ENCODE data around the gene TRMT61B. TPM values are rescaled to one million over a fixed set of nuclear protein-coding genes. Genes with fewer than 3 reads are reported as not detected.
A peak's percentile ranks its signal among the peaks of the same experiment; 100 is the strongest.

TRMT61B gene
- total and polyA plus RNA-seq, 2 of the 13 experiments (the other 11 are each of a cell fraction or from before 2014, with no cell fraction given) = 19.7 to 23.5 TPM

DNA sequence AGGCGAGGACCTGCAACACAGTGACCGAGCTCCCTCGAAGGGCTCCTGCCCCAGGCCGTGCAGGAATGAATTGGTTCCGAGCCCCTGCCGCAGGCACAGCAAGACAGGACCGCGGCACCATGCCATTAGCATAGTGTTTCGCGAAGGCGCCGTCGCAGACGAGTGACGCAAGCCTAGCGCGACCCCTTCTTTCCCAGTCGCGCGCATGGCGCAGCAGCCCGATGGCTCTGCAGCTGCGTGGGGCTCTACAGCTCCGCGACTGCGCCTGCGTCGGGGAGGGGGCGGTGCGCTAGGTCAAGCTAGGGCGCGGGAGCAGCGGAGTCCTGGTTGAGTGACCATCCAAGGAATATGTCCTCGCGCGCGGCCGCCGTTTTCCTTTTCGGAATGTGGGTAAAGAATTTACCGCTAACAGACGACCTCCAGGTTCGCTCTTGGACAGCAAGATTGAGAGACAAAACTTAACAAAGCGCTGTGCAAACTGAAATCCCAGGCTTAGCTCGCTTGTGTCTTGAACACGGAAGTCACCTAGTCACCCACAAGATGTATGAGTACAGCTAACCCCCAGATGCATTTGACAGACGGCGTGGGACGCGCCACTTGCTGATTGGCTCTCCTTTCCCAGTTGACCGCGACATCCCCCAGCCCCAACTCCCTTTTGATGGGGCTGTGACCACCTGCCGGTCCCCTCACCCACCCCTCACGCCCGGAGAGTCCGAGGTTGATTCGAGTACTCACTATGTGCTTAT, at the start of gene TRMT61B (continued):
- no peak for TF ChIP-seq MBD4 (IDR thresholded peaks at IDR 0.05; ENCODE audit: borderline replicate concordance, low read length)
- TF ChIP-seq ATF2 (CRISPR knock-in tag; IDR thresholded peaks at IDR 0.05) = peak; percentile 96
- peak; percentile 93 for TF ChIP-seq ATF7-NPFF (CRISPR knock-in tag; IDR thresholded peaks at IDR 0.05; ENCODE audit: low read depth)
- no peak for TF ChIP-seq MAFG (CRISPR knock-in tag; IDR thresholded peaks at IDR 0.05)
- TF ChIP-seq ZNF780A (CRISPR knock-in tag; IDR thresholded peaks at IDR 0.05) = peak; percentile 91; the same call in 1 of the 2 replicates
- TF ChIP-seq TGIF2 (CRISPR knock-in tag; IDR thresholded peaks at IDR 0.05) = peak; percentile 98
- TF ChIP-seq ZNF777 (CRISPR knock-in tag; IDR thresholded peaks at IDR 0.05) = peak; percentile 72
- TF ChIP-seq KLF9 (CRISPR knock-in tag; IDR thresholded peaks at IDR 0.05; ENCODE audit: low read depth) = peak; percentile 97
- TF ChIP-seq, protein P1, sequence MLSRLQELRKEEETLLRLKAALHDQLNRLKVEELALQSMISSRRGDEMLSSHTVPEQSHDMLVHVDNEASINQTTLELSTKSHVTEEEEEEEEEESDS (CRISPR knock-in tag; IDR thresholded peaks at IDR 0.05; ENCODE audit: borderline replicate concordance) = no peak; the same call in 1 of the 2 replicates
- TF ChIP-seq HMGA1 (CRISPR knock-in tag; conservative IDR thresholded peaks at IDR 0.05) = no peak
- TF ChIP-seq ZBTB43 (CRISPR knock-in tag; conservative IDR thresholded peaks at IDR 0.05) = 0 out of 2 replicates have a peak, but pooled peaks have one; percentile 10
- peak; percentile 77 for TF ChIP-seq MEF2D (CRISPR knock-in tag; IDR thresholded peaks at IDR 0.05)
- peak; percentile 95 for TF ChIP-seq POGK (CRISPR knock-in tag; conservative IDR thresholded peaks at IDR 0.05)
- TF ChIP-seq NCOA1 (CRISPR knock-in tag; IDR thresholded peaks at IDR 0.05) = peak; percentile 95; the same call in 1 of the 2 replicates
- TF ChIP-seq ZNF772 (CRISPR knock-in tag; IDR thresholded peaks at IDR 0.05) = peak; percentile 96
- peak; percentile 99 for TF ChIP-seq HDAC2 (CRISPR knock-in tag; IDR thresholded peaks at IDR 0.05)
- peak; percentile 93 for TF ChIP-seq SALL1 (CRISPR knock-in tag; IDR thresholded peaks at IDR 0.05)
- TF ChIP-seq ZNF562 (CRISPR knock-in tag; IDR thresholded peaks at IDR 0.05; ENCODE audit: borderline replicate concordance) = no peak
- TF ChIP-seq CREM (IDR thresholded peaks at IDR 0.05) = peak; percentile 100
- peak; percentile 100 for TF ChIP-seq CREM (CRISPR knock-in tag; IDR thresholded peaks at IDR 0.05)
- TF ChIP-seq THAP8 (CRISPR knock-in tag; IDR thresholded peaks at IDR 0.05; ENCODE audit: borderline replicate concordance) = no peak; the same call in 1 of the 2 replicates
- no peak for TF ChIP-seq U2AF2 (IDR thresholded peaks at IDR 0.05; ENCODE audit: low read depth, low read length)
- no peak for TF ChIP-seq CCAR2 (optimal IDR thresholded peaks at IDR 0.05; ENCODE audit: low read depth, low read length)
- no peak; the same call in 1 of the 2 replicates for TF ChIP-seq TEAD2 (CRISPR knock-in tag; IDR thresholded peaks at IDR 0.05)
